Measurements from ENCODE around the gene SLC4A2.

Gene SLC4A2

DNA sequence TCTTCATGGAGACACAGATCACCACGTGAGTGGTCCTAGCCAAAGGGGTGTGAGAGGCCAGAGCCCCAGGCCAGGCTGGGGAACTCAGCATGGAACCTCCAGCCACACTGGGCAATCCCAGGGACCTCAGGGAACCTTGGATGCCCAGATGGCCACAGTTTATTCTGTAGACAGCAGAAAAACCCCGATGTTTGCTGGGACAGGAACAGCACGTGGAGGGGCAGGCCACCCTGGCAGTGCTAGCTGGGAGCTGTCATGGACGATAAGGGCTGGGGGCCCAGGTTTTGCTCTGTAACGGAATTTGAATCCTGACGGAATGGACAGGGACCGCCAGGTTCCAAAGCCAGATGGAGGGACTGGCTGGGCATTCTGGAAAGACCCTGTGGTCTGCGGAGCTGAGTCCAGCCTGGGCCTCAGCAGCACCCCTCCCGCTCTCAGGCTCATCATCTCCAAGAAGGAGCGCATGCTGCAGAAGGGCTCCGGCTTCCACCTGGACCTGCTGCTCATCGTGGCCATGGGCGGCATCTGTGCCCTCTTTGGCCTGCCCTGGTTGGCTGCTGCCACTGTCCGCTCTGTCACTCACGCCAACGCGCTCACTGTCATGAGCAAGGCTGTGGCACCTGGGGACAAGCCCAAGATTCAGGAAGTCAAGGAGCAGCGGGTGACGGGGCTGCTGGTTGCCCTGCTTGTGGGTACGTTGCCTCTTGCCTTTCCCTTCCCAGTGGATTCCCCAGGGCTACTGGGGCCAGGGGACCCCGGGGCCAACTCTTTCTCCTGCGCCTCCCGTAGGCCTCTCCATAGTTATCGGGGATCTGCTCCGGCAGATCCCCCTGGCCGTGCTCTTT is 15.7 kb downstream of the SLC4A2 start:
- no peaks in the 10 kb centered on the region for H3K27me3 ChIP-seq
- peaks cover 46 to 77% (median 74%) of the 10 kb centered on the region in 3 donors for H3K36me3 ChIP-seq
- H3K9me3 ChIP-seq: no peaks in the 10 kb centered on the region
- peaks cover 0 to 36% (median 21%) of the 10 kb centered on the region in 4 donors for H3K4me1 ChIP-seq
- TF ChIP-seq, protein P1, sequence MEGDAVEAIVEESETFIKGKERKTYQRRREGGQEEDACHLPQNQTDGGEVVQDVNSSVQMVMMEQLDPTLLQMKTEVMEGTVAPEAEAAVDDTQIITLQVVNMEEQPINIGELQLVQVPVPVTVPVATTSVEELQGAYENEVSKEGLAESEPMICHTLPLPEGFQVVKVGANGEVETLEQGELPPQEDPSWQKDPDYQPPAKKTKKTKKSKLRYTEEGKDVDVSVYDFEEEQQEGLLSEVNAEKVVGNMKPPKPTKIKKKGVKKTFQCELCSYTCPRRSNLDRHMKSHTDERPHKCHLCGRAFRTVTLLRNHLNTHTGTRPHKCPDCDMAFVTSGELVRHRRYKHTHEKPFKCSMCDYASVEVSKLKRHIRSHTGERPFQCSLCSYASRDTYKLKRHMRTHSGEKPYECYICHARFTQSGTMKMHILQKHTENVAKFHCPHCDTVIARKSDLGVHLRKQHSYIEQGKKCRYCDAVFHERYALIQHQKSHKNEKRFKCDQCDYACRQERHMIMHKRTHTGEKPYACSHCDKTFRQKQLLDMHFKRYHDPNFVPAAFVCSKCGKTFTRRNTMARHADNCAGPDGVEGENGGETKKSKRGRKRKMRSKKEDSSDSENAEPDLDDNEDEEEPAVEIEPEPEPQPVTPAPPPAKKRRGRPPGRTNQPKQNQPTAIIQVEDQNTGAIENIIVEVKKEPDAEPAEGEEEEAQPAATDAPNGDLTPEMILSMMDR (IDR thresholded peaks at IDR 0.05): no peak
- H3K27ac ChIP-seq: no peak overlapping the region
- no peak for DNase-seq
- intact Hi-C loops (cut with DNase I; ENCODE audit: low total_unique reads): no loop called here
- no peak overlapping the region for H3K4me3 ChIP-seq

DNA sequence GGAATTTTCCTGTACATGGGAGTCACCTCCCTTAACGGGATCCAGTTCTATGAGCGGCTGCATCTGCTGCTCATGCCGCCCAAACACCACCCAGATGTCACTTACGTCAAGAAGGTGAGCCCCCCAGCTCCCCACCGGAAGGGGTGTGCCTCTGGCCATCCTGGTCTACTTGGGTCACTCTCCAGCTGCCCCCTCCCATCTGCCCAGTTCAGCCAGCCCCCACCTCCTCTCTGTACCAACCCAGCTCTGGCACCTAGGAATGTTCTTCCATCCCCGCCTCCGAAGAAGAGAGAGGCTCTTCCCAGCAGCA is 16.2 kb downstream of the SLC4A2 start:
- intact Hi-C loops (cut with DNase I; ENCODE audit: low total_unique reads): no loop called here
- Histone ChIP-seq H3K9me3 (no peaks in the 10 kb centered on the region), H3K27ac (no peak overlapping the region), H3K4me1 (peaks cover 0 to 37% (median 23%) of the 10 kb centered on the region in 4 donors), H3K36me3 (peaks cover 40 to 71% (median 68%) of the 10 kb centered on the region in 3 donors), H3K4me3 (no peak overlapping the region), H3K27me3 (no peaks in the 10 kb centered on the region)
- no peak for DNase-seq
- TF ChIP-seq, protein P1 (IDR thresholded peaks at IDR 0.05): no peak

DNA sequence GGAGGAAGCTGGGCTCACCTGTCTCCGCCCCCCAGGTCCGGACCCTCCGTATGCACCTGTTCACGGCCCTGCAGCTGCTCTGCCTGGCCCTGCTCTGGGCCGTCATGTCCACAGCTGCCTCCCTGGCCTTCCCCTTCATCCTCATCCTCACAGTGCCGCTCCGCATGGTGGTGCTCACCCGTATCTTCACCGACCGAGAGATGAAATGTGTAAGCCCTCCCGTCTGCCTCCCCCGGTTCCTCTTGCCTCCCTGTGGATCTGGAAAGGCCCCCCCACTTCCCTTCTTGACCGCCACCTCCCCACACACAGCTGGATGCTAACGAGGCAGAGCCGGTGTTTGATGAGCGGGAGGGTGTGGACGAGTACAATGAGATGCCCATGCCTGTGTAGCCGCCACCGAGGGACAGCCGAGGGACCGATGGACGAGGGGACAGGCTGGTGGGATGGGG is 16.6 kb downstream of the SLC4A2 start:
- TF ChIP-seq, protein P1 (IDR thresholded peaks at IDR 0.05): no peak
- H3K9me3 ChIP-seq: no peaks in the 10 kb centered on the region
- DNase-seq: no peak
- H3K4me1 ChIP-seq: peaks cover 0 to 38% (median 25%) of the 10 kb centered on the region in 4 donors
- no peak overlapping the region for H3K4me3 ChIP-seq
- H3K36me3 ChIP-seq: peaks cover 36 to 67% (median 65%) of the 10 kb centered on the region in 3 donors
- intact Hi-C loops (cut with DNase I; ENCODE audit: low total_unique reads): no loop called here
- H3K27me3 ChIP-seq: no peaks in the 10 kb centered on the region
- no peak overlapping the region for H3K27ac ChIP-seq

DNA sequence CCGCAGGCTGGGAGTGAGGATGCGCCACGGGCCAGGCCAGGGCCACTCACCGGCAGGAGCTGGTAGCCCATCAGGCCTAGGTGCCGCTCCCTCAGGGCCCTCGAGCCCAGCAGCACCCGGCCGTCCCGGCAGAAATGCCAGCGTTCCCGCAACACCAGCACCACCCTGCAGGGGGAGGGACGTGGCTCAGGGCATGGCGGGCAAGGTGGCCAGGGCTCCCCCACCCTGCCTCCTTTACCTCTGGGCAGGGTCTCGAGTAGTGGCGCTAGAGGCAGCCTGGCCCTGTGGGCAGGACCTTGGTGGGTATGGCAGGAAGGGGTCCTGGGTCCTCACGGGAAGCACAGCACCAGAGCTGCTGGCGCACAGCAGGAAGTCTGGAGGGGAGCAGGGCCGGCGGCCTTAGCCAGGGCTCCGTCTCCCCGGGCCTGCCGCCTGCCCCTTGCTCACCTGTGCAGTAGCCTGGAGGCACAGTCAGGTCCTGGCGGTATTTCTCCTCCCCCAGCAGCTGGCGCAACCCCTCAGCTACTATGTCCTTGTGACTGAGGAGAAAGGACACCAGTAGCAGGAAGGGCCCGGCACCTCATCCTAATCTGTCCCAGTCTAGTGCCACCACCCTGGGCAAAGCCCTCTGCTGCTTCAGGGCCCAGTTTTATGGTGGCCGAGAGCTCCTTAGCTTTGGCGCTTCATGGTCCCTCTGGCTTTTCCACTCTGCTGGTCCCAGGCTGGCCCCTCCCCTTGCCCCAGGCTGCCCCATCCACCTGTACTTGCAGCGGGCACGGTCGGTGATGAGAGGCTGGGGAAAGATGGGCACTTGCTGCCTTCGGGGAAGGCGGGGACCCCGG is 17.7 kb downstream of the SLC4A2 start:
- H3K36me3 ChIP-seq: peaks cover 26 to 56% (median 54%) of the 10 kb centered on the region in 3 donors
- TF ChIP-seq, protein P1 (IDR thresholded peaks at IDR 0.05): peak in 1 of 2 experiments; percentile 12
- no peaks in the 10 kb centered on the region for H3K27me3 ChIP-seq
- peaks cover 0 to 49% (median 35%) of the 10 kb centered on the region in 4 donors for H3K4me1 ChIP-seq
- no peaks in the 10 kb centered on the region for H3K9me3 ChIP-seq
- intact Hi-C loops (cut with DNase I; ENCODE audit: low total_unique reads): no loop called here
- H3K4me3 ChIP-seq: no peak overlapping the region
- DNase-seq: no peak
- H3K27ac ChIP-seq: peak overlapping the region; percentile 11 to 38

DNA sequence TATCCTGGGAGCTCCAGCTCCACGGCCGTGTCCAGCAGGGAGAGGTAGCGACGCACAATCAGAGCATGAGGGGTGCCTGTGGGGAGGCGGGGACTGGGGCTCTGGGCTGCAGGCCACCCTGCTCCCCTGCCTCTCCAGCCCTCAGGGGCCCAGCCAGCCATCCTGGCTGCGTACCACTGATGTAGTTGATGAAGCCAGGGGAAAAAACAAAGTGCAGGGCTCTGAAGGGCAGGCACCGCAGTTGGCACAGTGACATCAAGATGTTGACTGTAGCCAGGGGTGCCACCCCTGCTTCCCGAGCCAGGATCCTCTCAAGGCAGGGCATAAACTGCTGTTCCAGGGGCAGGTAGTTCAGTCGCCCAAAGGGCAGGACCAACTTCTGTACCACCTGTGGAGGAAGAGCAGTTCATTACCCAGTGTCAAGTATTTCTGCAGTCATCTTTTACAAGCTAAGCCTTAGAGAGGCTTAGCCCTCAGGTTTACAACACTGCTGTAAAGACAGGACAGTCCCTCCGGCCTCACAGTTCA is 18.4 kb downstream of the SLC4A2 start:
- peaks cover 22 to 50% (median 47%) of the 10 kb centered on the region in 3 donors for H3K36me3 ChIP-seq
- TF ChIP-seq, protein P1 (IDR thresholded peaks at IDR 0.05): no peak
- peak overlapping the region; percentile 11 to 38 for H3K27ac ChIP-seq
- H3K9me3 ChIP-seq: no peaks in the 10 kb centered on the region
- intact Hi-C loops (cut with DNase I; ENCODE audit: low total_unique reads): no loop called here
- no peak overlapping the region for H3K4me3 ChIP-seq
- H3K4me1 ChIP-seq: peaks cover 0 to 56% (median 42%) of the 10 kb centered on the region in 4 donors
- no peak for DNase-seq
- H3K27me3 ChIP-seq: no peaks in the 10 kb centered on the region

All from tibial artery (tissue), 4 donors.